ENCODE measurements around the gene PCDHA5. TPM values are rescaled to one million over a fixed set of nuclear protein-coding genes. Genes with fewer than 3 reads are reported as not detected.

Gene PCDHA5
- not detected in 2 replicates for total RNA-seq

GRCh38 chr5:140821375-140822280 lies at the start of gene PCDHA5:
TSS of gene PCDHA5 (plus strand) at chr5:140821613.

DNA sequence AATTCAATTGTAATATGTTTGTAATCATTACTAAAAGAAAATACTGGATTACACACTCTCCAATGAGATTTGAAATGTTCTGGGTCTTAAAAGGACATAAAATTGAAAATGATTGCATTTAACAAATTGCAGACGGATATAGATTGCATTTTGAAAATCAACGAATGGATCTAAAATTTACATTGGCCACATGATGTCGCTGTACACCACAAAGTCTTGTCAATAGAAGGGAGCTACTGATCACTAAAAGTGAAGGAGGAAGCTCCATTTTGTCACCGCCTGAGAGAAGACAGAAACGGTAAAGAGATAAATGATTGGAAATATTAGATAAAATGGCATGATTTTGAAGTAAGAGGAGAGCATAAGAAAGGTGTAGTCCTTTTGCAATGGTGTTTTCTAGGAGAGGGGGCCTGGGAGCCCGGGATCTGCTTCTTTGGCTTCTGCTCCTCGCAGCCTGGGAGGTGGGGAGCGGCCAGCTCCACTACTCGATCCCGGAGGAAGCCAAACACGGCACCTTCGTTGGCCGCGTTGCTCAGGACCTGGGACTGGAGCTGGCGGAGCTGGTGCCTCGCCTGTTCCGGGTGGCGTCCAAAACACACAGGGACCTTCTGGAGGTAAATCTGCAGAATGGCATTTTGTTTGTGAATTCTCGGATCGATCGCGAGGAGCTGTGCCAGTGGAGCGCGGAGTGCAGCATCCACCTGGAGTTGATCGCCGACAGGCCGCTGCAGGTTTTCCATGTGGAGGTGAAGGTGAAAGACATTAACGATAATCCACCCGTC lies 35.3 kb upstream of the PCDHA5 start, which contains the start of gene PCDHA1:
Gene PCDHA1 (plus strand): TSS at position 236 of the 782 bp plus-strand sequence.

DNA sequence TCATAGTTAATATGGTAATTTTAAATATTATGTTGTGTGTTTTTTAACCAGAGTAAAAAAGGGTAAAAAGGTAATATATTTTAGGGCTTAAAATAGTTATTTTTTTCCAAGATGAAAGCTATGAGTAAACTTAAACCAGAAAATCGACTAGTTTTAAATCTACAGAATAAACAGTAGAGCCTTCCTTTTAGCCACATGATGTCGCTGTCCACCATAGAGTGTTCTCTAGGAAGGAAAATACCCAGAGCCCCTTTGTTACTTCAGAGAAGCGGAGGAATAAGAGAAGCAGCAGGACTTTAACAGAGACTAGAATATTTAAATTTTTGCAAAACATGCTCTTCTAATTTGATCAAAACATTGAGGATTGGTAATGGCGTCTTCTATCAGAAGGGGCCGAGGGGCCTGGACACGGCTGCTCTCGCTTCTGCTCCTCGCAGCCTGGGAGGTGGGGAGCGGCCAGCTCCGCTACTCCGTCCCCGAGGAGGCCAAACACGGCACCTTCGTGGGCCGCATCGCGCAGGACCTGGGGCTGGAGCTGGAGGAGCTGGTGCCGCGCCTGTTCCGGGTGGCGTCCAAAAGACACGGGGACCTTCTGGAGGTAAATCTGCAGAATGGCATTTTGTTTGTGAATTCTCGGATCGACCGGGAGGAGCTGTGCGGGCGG lies 26.7 kb upstream of the PCDHA5 start, which contains the start of gene PCDHA2:
Gene PCDHA2 (plus strand): TSS at position 258 of the 664 bp plus-strand sequence.

GRCh38 chr5:140800816-140801493 lies 20.5 kb upstream of the PCDHA5 start, which contains the start of gene PCDHA3:
TSS of gene PCDHA3 (plus strand) at chr5:140801057.

GRCh38 chr5:140806834-140807775 lies 14.3 kb upstream of the PCDHA5 start, which contains the start of gene PCDHA4:
TSS of gene PCDHA4 (plus strand) at chr5:140807068.

DNA sequence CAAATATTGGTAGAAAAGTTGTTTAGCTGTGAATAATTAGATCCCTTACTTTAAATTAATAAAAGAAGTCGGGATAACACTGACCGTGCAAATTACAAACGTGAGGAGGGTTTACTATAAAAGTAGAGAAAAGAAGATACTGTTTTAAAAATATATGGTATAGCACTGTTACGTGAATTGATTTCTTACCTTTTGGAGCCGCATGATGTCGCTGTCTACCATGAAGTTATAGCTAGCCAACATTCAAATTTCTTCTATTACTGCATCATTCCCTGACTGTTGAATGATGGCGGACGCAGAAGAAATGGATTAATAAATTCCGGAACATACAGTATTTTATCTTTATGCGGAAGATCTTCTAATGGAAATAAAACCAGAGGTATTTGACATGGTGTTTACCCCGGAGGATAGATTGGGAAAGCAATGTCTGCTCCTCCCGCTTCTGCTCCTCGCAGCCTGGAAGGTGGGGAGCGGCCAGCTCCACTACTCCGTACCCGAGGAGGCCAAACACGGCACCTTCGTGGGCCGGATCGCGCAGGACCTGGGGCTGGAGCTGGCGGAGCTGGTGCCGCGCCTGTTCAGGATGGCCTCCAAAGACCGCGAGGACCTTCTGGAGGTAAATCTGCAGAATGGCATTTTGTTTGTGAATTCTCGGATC lies 6.4 kb downstream of the PCDHA5 start, which contains the start of gene PCDHA6:
Gene PCDHA6 (plus strand): TSS at position 257 of the 658 bp plus-strand sequence. CDS start 132 bp downstream, at position 389.

DNA sequence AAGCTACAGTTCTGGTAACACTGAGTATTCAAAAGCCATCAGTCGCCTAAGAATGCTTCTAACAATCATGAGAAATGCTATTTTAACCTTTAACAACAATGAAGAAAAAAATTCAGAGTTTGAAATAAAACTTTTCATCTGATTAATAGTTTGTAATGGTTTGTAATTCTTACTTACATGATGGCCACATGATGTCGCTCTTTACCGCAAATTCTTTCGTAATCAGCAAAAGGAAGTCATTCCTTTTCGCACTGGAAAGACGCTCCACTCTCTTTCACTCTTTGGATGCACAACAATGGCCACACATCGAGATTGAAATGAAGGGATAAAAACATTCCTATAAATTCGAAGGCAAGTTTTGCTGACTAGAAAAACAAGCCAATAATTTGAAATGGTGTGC lies 12.6 kb downstream of the PCDHA5 start, which contains the start of gene PCDHA7:
Gene PCDHA7 (plus strand): TSS at position 277 of the 400 bp plus-strand sequence. CDS start 115 bp downstream, at position 392.

DNA sequence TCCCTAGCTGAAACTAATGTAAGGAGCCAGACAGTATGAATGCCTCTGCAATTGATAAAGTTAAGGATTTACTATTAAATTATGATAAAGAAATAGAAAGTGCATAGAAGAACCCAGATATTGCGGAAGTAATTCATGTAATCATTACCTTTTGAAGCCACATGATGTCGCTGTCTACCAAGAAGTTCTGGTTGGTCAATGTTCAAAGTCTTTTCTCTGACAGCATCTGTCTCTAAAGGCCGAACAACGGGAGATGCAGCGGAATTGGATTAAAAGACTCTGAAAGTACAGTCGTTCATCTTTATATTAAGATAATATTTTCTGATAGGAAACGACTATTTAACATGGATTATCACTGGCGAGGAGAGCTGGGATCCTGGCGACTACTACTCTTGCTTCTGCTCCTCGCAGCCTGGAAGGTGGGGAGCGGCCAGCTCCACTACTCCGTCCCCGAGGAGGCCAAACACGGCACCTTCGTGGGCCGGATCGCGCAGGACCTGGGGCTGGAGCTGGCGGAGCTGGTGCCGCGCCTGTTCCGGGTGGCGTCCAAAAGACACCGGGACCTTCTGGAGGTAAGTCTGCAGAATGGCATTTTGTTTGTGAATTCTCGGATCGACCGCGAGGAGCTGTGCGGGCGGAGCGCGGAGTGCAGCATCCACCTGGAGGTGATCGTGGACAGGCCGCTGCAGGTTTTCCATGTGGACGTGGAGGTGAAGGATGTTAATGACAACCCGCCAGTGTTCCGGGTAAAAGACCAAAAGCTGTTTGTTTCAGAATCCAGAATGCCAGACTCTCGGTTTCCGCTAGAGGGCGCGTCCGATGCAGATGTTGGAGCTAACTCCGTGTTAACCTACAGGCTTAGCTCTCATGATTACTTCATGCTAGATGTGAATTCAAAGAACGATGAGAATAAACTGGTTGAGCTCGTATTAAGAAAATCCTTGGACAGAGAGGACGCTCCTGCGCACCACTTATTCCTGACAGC lies 19.9 kb downstream of the PCDHA5 start, which contains the start of gene PCDHA8:
Gene PCDHA8 (plus strand): TSS at position 210 of the 985 bp plus-strand sequence. CDS start 135 bp downstream, at position 345.

DNA sequence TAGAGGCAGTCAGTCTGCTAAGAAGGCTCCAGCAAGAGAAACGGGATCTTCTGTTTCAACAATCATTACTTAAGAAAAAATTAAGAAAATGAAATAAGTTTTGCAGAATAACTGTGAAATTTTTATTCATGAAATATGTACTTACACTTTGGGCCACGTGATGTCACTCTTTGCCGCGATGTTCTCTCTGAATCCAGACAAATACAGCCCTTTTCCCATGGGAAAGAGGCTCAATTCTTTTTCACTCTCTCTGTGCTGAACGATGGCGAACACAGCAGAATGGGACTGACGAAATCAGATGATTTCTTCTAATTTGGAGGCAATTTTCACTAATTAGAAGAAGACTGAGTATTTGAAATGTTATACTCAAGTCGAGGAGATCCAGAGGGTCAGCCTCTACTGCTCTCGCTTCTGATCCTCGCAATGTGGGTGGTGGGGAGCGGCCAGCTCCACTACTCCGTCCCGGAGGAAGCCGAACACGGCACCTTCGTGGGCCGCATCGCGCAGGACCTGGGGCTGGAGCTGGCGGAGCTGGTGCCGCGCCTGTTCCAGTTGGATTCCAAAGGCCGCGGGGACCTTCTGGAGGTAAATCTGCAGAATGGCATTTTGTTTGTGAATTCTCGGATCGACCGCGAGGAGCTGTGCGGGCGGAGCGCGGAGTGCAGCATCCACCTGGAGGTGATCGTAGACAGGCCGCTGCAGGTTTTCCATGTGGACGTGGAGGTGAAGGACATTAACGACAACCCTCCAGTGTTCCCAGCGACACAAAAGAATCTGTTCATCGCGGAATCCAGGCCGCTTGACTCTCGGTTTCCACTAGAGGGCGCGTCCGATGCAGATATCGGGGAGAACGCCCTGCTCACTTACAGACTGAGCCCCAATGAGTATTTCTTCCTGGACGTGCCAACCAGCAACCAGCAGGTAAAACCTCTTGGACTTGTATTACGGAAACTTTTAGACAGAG lies 27.0 kb downstream of the PCDHA5 start, which contains the start of gene PCDHA9:
Gene PCDHA9 (plus strand): TSS at position 244 of the 964 bp plus-strand sequence. CDS start 114 bp downstream, at position 358.

DNA sequence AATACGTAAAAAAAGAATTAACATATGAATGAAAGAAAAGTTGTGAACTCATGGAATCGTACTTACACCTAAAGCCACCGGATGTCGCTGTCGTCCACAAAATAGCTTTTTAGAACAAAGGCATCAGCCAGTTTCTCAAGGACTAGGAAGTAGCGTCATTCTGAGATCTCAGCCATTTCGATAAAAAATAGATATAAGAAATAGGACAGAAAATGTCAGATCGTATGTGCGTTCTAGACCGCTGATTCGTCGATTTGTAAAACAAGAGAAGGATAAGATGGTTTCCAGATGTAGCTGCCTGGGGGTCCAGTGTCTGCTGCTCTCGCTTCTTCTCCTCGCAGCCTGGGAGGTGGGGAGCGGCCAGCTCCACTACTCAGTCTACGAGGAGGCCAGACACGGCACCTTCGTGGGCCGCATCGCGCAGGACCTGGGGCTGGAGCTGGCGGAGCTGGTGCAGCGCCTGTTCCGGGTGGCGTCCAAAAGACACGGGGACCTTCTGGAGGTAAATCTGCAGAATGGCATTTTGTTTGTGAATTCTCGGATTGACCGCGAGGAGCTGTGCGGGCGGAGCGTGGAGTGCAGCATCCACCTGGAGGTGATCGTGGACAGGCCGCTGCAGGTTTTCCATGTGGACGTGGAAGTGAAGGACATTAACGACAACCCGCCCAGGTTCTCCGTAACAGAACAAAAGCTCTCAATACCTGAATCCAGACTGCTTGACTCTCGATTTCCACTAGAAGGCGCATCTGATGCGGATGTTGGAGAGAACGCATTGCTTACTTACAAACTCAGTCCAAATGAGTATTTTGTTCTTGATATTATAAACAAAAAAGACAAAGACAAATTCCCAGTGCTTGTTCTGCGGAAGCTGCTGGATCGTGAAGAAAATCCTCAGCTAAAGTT lies 34.6 kb downstream of the PCDHA5 start, which contains the start of gene PCDHA10:
Gene PCDHA10 (plus strand): TSS at position 126 of the 903 bp plus-strand sequence. CDS start 152 bp downstream, at position 278.

DNA sequence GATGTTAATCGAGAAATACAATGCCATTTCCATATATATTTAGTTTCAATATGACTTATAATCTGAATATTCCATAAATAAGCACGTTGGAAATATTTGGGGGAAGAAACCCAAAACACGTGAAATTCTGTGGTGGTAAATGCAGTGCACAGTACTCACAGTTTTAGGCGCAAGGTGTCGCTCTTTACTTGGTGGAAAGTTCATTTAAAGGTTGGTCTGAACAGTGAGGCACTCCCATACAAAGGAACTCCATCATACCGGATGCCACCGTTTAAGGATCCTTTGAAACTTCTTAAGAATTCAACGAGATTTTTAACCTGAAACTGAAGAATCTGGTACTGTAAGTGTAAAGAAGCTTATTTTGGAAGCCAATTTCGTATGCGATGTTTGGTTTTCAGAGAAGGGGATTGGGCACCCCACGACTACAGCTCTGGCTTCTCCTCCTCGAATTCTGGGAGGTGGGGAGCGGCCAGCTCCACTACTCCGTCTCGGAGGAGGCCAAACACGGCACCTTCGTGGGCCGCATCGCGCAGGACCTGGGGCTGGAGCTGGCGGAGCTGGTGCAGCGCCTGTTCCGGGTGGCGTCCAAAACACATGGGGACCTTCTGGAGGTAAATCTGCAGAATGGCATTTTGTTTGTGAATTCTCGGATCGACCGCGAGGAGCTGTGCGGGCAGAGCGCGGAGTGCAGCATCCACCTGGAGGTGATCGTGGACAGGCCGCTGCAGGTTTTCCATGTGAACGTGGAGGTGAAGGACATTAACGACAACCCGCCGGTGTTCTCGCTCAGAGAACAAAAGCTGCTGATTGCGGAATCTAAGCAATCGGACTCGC lies 47.5 kb downstream of the PCDHA5 start, which contains the start of gene PCDHA11:
Gene PCDHA11 (plus strand): TSS at position 237 of the 834 bp plus-strand sequence. CDS start 147 bp downstream, at position 384.

Measured in placental pericyte (primary cell).